ENCODE data around the gene PPEF1.

DNA sequence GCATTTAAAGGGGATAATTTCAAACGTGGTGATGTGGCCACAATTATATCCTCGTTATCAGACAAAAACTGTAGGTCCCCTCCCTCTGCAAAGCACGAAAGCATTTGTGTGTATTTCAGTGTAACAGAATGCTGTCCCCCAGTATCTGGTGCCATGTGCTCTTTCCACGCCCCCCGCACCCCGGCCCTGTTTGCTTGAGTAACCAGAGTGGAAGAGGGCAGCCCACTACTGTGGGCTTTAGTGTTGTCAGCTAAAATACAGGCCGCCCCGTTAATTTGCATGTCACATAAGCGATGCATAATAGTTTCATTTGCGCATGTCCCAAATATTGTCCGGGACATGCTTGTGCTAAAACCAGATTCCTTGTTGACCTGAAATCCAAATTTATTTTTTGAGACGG lies 166.4 kb downstream of the PPEF1 start:
- TF ChIP-seq, protein P1, sequence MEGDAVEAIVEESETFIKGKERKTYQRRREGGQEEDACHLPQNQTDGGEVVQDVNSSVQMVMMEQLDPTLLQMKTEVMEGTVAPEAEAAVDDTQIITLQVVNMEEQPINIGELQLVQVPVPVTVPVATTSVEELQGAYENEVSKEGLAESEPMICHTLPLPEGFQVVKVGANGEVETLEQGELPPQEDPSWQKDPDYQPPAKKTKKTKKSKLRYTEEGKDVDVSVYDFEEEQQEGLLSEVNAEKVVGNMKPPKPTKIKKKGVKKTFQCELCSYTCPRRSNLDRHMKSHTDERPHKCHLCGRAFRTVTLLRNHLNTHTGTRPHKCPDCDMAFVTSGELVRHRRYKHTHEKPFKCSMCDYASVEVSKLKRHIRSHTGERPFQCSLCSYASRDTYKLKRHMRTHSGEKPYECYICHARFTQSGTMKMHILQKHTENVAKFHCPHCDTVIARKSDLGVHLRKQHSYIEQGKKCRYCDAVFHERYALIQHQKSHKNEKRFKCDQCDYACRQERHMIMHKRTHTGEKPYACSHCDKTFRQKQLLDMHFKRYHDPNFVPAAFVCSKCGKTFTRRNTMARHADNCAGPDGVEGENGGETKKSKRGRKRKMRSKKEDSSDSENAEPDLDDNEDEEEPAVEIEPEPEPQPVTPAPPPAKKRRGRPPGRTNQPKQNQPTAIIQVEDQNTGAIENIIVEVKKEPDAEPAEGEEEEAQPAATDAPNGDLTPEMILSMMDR (IDR thresholded peaks at IDR 0.05) = no peak
- no peak for TF ChIP-seq POLR2A (IDR thresholded peaks at IDR 0.05)
